T47D (cell line): ENCODE measurements around the gene RGS6.

Experiments
- DNase-seq, 2 experiments: peaks; one replicate each; pipeline versions ENCODE4 v3.0.0 to v3.0.0-alpha.2; 2011 to 2012; ENCODE audit warnings: low read depth in 1 of 2, low spot score in 1 of 2
- JUND ChIP-seq: IDR thresholded peaks from 2 replicates; pipeline ENCODE4 v1.6.1; 2012; ENCODE audit warnings: low read depth
- in situ Hi-C: cut with HindIII; loops from 2 replicates; pipeline ENCODE4 v1.10.0; 2016; ENCODE audit warnings: low sequenced_read_pairs, low pct_unique_long_range_greater_than_20kb

RGS6 gene

DNA sequence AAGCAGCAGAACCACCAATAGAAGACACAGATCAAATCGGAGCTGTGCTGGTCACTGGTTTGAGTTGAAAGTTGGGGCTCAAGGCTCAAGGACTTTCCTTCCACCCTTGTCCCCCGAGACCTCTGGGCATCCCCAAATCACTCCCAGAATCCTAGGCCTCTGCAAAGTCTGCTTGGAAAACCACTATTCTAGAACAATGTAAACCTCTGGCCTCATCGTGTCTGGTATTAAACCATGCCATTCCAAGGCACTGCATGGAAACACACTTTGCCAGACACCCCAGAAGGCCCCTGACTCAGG is 673.6 kb downstream of the RGS6 start:
- no peak for DNase-seq
- TF ChIP-seq JUND, result no peak
- in situ Hi-C loops, result no loop called here

DNA sequence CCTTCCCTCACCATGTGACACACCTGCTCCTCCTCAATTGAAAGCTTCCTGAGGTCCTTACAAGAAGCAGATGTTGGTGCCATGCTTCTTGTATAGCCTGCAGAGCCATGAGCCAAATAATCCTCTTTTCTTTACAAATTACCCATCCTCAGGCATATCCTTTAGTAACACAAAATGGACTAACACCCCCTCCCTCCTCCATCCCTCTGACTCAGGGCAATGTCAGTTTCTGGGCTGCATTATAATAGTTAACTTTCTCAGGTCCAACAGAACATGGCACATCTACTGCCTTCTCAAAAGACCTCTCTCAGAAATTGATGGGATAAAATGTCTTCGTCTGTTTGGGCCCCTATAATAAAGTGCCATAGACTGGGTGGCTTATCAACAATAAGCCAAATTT is 674.6 kb downstream of the RGS6 start:
- TF ChIP-seq JUND, result no peak
- in situ Hi-C loops, result no loop called here
- no peak for DNase-seq

DNA sequence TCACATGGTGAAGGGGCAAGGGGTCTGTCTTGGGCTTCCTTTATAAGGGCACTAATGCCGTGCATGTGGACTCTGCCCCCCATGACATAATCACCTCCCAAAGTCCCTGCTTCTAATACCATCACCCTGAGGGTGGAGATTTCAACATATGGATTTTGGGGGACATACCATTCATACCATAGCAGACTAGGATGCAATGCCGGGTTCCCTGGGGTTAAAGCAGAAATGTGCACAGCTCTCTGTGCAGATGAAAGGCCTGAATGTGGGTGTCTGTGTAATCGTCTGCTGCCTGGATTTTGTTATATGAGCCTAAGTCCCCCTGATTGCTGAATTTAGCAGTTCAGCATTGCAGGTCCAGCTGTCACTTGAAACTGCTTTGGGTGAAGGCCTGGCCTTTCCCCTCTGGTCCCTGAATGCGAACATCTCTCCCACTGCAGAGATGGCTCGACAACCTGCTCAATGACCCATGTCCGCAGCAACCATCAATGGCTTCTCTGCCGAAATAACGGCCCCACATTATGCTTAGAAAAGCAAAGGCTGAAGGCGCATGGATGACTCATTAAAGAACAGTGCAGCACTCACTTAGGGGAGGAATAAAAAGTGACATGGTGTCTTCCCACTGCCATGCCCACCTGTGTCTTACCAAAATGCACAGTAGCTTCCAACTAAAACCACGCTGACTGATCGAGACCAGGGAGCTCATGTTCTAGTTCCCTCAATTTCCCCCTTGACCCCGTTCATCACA is 675.3 kb downstream of the RGS6 start:
- in situ Hi-C loops, result no loop called here
- no peak for TF ChIP-seq JUND
- DNase-seq, result no peak

DNA sequence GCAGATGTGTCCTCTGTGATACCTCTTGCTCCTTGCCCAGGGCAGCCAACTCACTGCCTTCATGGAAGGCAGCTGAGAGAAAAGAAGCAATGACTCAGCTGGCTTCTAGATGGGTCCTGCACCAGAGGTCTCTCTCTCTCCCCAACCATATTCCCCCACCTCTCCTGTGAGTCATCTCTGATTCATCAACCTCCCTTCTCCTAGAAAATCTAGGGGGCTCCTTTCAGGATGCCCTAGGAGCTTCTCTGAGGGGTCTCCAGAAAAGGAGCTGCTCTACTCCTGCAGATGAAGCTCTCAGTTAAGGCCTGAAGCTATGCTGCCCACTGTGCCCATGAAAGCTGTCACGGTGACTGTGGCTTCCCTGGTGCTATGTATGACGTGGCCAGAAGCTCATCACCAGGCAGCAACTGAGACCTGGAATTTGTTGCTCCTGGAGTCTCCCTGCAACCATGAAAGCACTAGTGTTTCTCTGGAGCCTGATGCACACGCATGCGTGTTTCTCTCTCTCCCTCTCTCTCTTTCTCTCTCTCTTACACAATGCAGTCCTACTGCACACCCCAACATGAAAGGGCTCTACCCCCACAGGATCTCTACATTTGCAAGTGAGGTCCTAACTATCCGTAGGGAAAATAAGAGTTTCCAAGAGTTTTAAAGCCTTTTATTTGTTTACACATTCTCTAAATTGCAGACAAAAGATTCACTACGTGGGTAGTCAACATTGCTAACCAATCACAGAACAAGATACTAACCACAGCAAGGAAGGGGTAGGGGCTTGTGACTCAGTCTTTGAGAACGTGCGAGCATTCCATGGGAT is 676.4 kb downstream of the RGS6 start:
- TF ChIP-seq JUND, result no peak
- in situ Hi-C loops, result no loop called here
- no peak for DNase-seq

- TF ChIP-seq JUND, result no peak
- DNase-seq, result no peak
- in situ Hi-C loops, result no loop called here
Observed at GRCh38 chr14:72609205-72609916, 677.1 kb downstream of the RGS6 start.

DNA sequence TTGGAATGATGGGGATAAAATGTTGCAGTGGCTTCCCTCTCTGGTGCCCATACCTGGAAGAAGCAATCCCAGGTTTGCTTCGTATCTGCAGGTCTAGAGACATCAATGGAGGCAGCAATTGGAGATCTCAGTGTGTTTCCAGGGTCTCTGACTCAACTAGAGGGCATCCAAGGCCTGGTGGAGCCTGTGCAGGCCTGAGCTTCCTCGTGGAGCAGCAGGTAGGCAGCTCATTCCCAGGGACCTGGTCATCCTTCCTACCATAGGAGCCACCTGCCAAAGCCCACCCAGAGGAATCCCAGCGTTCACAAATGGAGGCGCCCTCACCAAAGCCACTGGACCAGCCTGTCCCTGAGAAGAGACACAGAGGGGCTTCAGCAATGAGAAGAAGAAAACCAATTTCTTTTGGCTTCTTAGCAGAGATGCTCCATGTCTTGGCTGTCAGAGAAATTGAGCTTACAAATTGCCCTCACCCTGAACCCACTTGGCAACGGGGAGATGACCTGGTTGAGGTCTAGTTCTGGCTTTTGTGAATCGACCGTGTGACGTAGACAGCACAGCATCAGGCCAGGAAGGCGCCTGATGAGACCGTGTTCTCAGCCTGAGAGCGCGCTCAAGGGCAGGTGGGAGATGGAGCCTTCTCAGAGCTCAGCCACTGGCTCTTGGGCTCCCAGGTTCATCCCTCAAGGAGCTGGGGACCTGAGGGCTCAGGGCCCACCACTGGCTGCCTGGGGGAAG is 678.0 kb downstream of the RGS6 start:
- DNase-seq, result no peak
- no peak for TF ChIP-seq JUND
- in situ Hi-C loops, result no loop called here

DNA sequence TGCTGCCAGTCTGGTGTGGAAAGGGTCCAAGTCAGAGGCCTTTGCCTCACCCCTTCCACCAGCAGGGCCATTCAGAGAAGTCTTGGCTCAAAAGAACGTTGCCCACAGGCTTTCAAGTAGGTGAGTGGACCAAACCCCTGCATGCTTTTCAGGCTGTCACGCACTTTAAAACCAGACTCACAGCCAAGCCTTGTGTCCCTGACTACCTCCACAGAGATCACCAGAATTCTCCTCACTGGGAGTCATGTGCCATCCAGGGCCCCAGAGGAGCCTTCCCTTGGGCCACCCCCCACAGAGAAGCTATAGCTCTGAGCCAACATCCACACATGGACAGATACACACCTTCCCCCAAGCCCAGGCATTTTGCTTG is 678.6 kb downstream of the RGS6 start:
- in situ Hi-C loops, result no loop called here
- no peak for DNase-seq
- no peak for TF ChIP-seq JUND

- in situ Hi-C loops, result no loop called here
- TF ChIP-seq JUND, result no peak
Observed at GRCh38 chr14:72611506-72611905, 679.3 kb downstream of the RGS6 start.

GRCh38 chr14:72612041-72612440 is 679.8 kb downstream of the RGS6 start:
- in situ Hi-C loops, result no loop called here
- no peak for DNase-seq
- no peak for TF ChIP-seq JUND

More at GRCh38 chr14:72611506-72611905, 679.3 kb downstream of the RGS6 start:
- DNase-seq, result no peak

- in situ Hi-C loops, result no loop called here
- DNase-seq, result no peak
- no peak for TF ChIP-seq JUND
Observed at GRCh38 chr14:72613231-72613974, 681.2 kb downstream of the RGS6 start.

GRCh38 chr14:72613975-72614319 is 681.7 kb downstream of the RGS6 start:
- in situ Hi-C loops, result no loop called here
- no peak for TF ChIP-seq JUND
- no peak for DNase-seq

DNA sequence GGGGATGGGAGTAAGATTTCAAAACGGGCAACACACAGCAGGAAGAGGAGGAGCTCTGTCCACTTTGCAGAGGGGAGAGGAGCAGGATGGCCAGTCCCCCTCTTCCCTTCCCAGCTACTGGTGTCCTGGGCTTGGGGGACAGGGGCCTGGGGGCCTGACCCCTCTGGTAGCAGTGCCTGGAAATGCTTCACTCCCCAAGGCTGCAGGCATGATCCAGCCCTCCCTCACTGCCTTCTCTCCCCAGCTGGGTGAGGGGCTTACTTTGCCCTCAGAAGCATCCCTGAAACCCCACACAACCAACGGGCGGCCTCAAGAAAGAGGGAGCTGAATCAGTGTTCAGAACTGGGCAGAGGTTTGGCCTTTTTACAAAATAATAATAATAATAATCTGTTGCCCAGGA is 682.1 kb downstream of the RGS6 start:
- in situ Hi-C loops, result no loop called here

More for the DNA sequence above, 682.1 kb downstream of the RGS6 start:
- DNase-seq, result no peak
- no peak for TF ChIP-seq JUND
